Adipocyte (in vitro differentiated cells): ENCODE measurements around the gene NHSL2.
"Not testable (repeated sequence)": the region's sequence is repeated elsewhere in the genome, so short reads cannot be mapped to it uniquely, and the experiment has no call there.

Experiments used
- DNase-seq: peaks from one replicate; pipeline ENCODE4 v3.0.0-alpha.2; 2015; ENCODE audit warnings: low read depth
- H3K27me3 ChIP-seq: replicated peaks from 2 replicates; pipeline ENCODE4 v1.7.0; 2013; ENCODE audit warnings: mild to moderate bottlenecking, low read length, moderate library complexity; ENCODE audit not compliant: control insufficient read depth, insufficient read depth
- H3K36me3 ChIP-seq: 2 replicates; pipeline ENCODE4 v1.7.0; 2013; ENCODE audit warnings: low read length, mild to moderate bottlenecking, moderate library complexity; ENCODE audit not compliant: control insufficient read depth, insufficient read depth, severe bottlenecking
- H3K4me1 ChIP-seq: 2 replicates; pipeline ENCODE4 v1.7.0; 2013; ENCODE audit warnings: mild to moderate bottlenecking, low read length, moderate library complexity; ENCODE audit not compliant: control insufficient read depth, insufficient read depth
- H3K4me3 ChIP-seq: 2 replicates; pipeline ENCODE4 v1.7.0; 2013; ENCODE audit warnings: mild to moderate bottlenecking, low read length, moderate library complexity
- H3K9ac ChIP-seq: 2 replicates; pipeline ENCODE4 v1.7.0; 2013; ENCODE audit warnings: mild to moderate bottlenecking, low read length, moderate library complexity
- H3K9me3 ChIP-seq: 2 replicates; pipeline ENCODE4 v1.7.0; 2013; ENCODE audit warnings: mild to moderate bottlenecking, low read length, moderate library complexity; ENCODE audit not compliant: control insufficient read depth

Gene NHSL2

GRCh38 chrX:72058346-72058745 is 147.7 kb downstream of the NHSL2 start:
- peaks cover 31% of the 10 kb centered on the region for H3K4me1 ChIP-seq
- not testable (repeated sequence) for H3K9ac ChIP-seq, DNase-seq, H3K4me3 ChIP-seq, H3K36me3 ChIP-seq, H3K9me3 ChIP-seq
- H3K27me3 ChIP-seq, result peaks cover 29% of the 10 kb centered on the region

DNA sequence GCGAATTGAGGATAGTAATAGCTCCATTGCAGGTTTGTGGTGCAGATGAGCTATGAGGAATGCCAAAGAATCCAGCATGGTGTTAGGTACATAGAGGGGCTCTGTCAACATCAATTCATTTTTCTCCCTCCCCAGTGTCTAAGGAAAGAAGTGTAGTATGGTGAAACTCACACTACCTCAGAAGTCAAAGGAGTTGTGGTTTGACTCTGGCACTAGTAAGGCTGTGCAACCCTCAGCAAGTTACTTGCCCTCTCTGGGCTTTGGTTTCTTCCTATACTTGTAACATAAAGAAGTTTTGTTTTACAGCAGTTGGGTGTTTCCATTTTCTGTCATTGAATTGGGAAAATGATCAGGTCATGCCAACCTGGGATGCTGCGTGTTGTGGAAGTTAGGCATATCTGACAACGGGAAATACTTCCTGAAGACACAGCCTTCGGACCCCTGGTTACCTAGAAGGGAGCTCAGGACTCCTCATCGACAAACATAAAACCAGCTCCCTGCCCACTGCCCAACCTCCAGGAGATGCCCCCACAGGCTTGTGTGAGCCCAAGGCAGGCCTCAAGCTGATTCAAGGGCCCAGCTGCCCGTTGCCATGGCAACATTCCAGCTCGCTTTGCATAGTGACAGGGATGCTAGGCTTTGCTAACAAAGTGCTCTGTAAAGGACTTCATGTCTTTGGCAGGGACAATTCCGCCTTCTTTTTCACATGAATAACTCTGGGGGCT is 149.7 kb downstream of the NHSL2 start:
- Histone ChIP-seq H3K36me3 (no peaks in the 10 kb centered on the region), H3K4me3 (no peak overlapping the region), H3K4me1 (peaks cover 33% of the 10 kb centered on the region), H3K27me3 (peaks cover 21% of the 10 kb centered on the region), H3K9ac (no peak overlapping the region), H3K9me3 (peaks cover 4% of the 10 kb centered on the region)
- DNase-seq, result no peak

- peaks cover 21% of the 10 kb centered on the region for H3K27me3 ChIP-seq
- H3K9ac ChIP-seq, result no peak overlapping the region
- no peak overlapping the region for H3K4me3 ChIP-seq
- no peak for DNase-seq
- H3K36me3 ChIP-seq, result no peaks in the 10 kb centered on the region
- peaks cover 33% of the 10 kb centered on the region for H3K4me1 ChIP-seq
- no peaks in the 10 kb centered on the region for H3K9me3 ChIP-seq
These were observed 150.4 kb downstream of the NHSL2 start for GRCh38 chrX:72060921-72061490.

GRCh38 chrX:72062916-72063315 is 152.3 kb downstream of the NHSL2 start:
- peaks cover 25% of the 10 kb centered on the region for H3K27me3 ChIP-seq
- peaks cover 19% of the 10 kb centered on the region for H3K4me1 ChIP-seq
- no peak overlapping the region for H3K9ac ChIP-seq
- DNase-seq, result no peak
- H3K9me3 ChIP-seq, result no peaks in the 10 kb centered on the region
- H3K4me3 ChIP-seq, result no peak overlapping the region
- H3K36me3 ChIP-seq, result no peaks in the 10 kb centered on the region

GRCh38 chrX:72069350-72070160 is 158.9 kb downstream of the NHSL2 start:
- Histone ChIP-seq H3K4me1 (peaks cover 6% of the 10 kb centered on the region), H3K9ac (no peak overlapping the region), H3K27me3 (peaks cover 24% of the 10 kb centered on the region), H3K4me3 (peak overlapping the region; percentile 52), H3K36me3 (no peaks in the 10 kb centered on the region), H3K9me3 (no peaks in the 10 kb centered on the region)
- DNase-seq, result no peak

DNA sequence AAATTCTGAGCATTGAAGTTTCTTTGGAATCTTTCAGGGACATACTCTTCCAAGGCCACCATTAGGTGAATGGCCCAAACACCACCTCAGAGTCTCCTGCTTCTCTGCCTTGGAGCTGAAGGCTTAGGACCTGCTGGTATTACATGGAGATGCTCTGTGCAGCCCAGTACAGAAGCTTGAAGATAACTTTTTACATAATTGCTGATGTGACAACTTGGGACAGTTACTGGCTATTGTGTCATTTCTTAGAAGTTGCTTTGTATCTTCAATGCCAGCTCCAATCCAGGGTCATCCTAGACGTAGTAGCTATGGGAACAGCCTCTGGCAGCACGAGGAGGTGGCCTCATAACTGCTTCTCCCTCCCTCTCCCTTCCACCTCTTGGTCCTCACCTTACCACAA is 160.6 kb downstream of the NHSL2 start:
- Histone ChIP-seq H3K4me3 (no peak overlapping the region), H3K4me1 (peaks cover 6% of the 10 kb centered on the region), H3K9ac (no peak overlapping the region), H3K9me3 (no peaks in the 10 kb centered on the region), H3K27me3 (peaks cover 20% of the 10 kb centered on the region), H3K36me3 (no peaks in the 10 kb centered on the region)
- no peak for DNase-seq

DNA sequence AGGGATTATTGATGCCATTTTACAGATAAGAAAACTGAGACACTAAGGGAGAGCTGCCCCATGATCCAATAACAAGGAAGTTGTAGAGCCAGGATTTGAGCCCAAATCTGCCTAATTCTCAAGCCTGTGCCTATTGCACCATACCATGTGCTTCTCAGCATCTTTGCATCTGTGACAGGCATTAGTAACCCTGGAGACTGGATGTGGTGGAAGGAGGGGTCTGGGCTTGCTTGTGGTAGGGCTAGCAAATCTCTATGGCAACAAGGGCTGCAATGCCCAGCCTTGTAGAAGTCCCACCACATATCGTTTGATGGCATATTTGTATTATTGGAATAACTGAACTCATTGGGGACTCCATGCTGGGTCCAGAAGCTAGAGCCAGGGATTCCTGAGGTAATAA is 163.0 kb downstream of the NHSL2 start:
- peaks cover 3% of the 10 kb centered on the region for H3K4me1 ChIP-seq
- no peaks in the 10 kb centered on the region for H3K36me3 ChIP-seq
- DNase-seq, result no peak

GRCh38 chrX:72078411-72078810 is 167.8 kb downstream of the NHSL2 start:
- Histone ChIP-seq H3K9ac (no peak overlapping the region), H3K27me3 (peaks cover 25% of the 10 kb centered on the region), H3K36me3 (no peaks in the 10 kb centered on the region), H3K4me1 (no peaks in the 10 kb centered on the region), H3K9me3 (peaks cover 16% of the 10 kb centered on the region), H3K4me3 (no peak overlapping the region)
- DNase-seq, result no peak

More for the DNA sequence above, 163.0 kb downstream of the NHSL2 start:
- Histone ChIP-seq H3K27me3 (peaks cover 21% of the 10 kb centered on the region), H3K4me3 (no peak overlapping the region), H3K9ac (no peak overlapping the region), H3K9me3 (no peaks in the 10 kb centered on the region)

- no peaks in the 10 kb centered on the region for H3K36me3 ChIP-seq
- no peak overlapping the region for H3K9ac ChIP-seq
- peaks cover 25% of the 10 kb centered on the region for H3K27me3 ChIP-seq
- H3K9me3 ChIP-seq, result peaks cover 16% of the 10 kb centered on the region
- no peak for DNase-seq
- no peak overlapping the region for H3K4me3 ChIP-seq
- no peaks in the 10 kb centered on the region for H3K4me1 ChIP-seq
These were observed 169.0 kb downstream of the NHSL2 start for GRCh38 chrX:72079607-72080006.

GRCh38 chrX:72080150-72080549 is 169.5 kb downstream of the NHSL2 start:
- no peak for DNase-seq
- peaks cover 25% of the 10 kb centered on the region for H3K27me3 ChIP-seq
- no peaks in the 10 kb centered on the region for H3K4me1 ChIP-seq
- no peak overlapping the region for H3K4me3 ChIP-seq
- H3K36me3 ChIP-seq, result no peaks in the 10 kb centered on the region
- H3K9ac ChIP-seq, result no peak overlapping the region
- peaks cover 16% of the 10 kb centered on the region for H3K9me3 ChIP-seq

- H3K4me3 ChIP-seq, result no peak overlapping the region
- H3K36me3 ChIP-seq, result no peaks in the 10 kb centered on the region
- H3K9me3 ChIP-seq, result peaks cover 16% of the 10 kb centered on the region
- no peak overlapping the region for H3K9ac ChIP-seq
- peaks cover 25% of the 10 kb centered on the region for H3K27me3 ChIP-seq
- H3K4me1 ChIP-seq, result no peaks in the 10 kb centered on the region
- DNase-seq, result no peak
These were observed 170.2 kb downstream of the NHSL2 start for GRCh38 chrX:72080800-72081199.
